T-cell (primary cell): ENCODE results near the gene RYR2. TPM values are rescaled to one million over a fixed set of nuclear protein-coding genes. Genes with fewer than 3 reads are reported as not detected.

Experiments
- ATAC-seq, 4 experiments: fragments of 200-7000 bp in 3 of 4; fragments of 150-1000 bp in 1 of 4; cut with Tn5 transposase; replicated peaks in 1 of 4; 1 replicate in 3 of 4; 2 replicates in 1 of 4; pipeline ENCODE4 v1.10.0; 2021; ENCODE audit warnings: moderate library complexity in 3 of 4, mild to moderate bottlenecking in 2 of 4, moderate number of reproducible peaks in 1 of 4
- CTCF ChIA-PET, 2 donors: fragments of 300-600 bp; sonication (Branson Sonifier 250); formaldehyde crosslinking; loops; one replicate each; lab custom pipeline; 2022; ENCODE audit warnings: antibody characterized with exemption in 2 of 2; lab: Charles Lee
- POLR2A ChIA-PET, 2 donors: fragments of 300-600 bp; sonication (Branson Sonifier 250); formaldehyde crosslinking; loops; one replicate each; lab custom pipeline; 2022; ENCODE audit warnings: antibody characterized with exemption in 2 of 2; lab: Charles Lee
- DNase-seq, 35 experiments: peaks; one replicate each; pipeline versions ENCODE4 v3.0.0 to v3.0.0-alpha.2; 2013 to 2023
- H3K27ac ChIP-seq: one replicate; pipeline ENCODE4 v1.5.1; 2013; ENCODE audit warnings: low read length
- H3K27me3 ChIP-seq, 2 experiments: replicated peaks in 1 of 2; 1 replicate in 1 of 2; 2 replicates in 1 of 2; pipeline versions ENCODE4 v1.6.1 to v1.7.0; 2013; ENCODE audit warnings: low read length in 1 of 2, mixed read lengths in 1 of 2; ENCODE audit not compliant: control insufficient read depth in 2 of 2, insufficient read depth in 2 of 2; ENCODE audit errors: extremely low read depth in 1 of 2
- H3K36me3 ChIP-seq, 2 donors: 1 replicate in 1 of 2; 2 replicates in 1 of 2; pipeline versions ENCODE4 v1.6.1 to v1.7.0; 2013; ENCODE audit warnings: low read length in 1 of 2; ENCODE audit not compliant: control insufficient read depth in 2 of 2, insufficient read depth in 1 of 2; ENCODE audit errors: extremely low read depth in 1 of 2
- H3K4me1 ChIP-seq, 2 experiments: 1 replicate in 1 of 2; 2 replicates in 1 of 2; pipeline versions ENCODE4 v1.6.1 to v1.7.0; 2013; ENCODE audit warnings: low read length in 2 of 2, mixed read lengths in 1 of 2; ENCODE audit not compliant: insufficient read depth in 2 of 2, control insufficient read depth in 1 of 2; ENCODE audit errors: extremely low read depth in 1 of 2
- H3K4me3 ChIP-seq, 2 donors: 1 replicate in 1 of 2; 2 replicates in 1 of 2; pipeline versions ENCODE4 v1.5.1 to v1.7.0; 2013; ENCODE audit warnings: mild to moderate bottlenecking in 2 of 2, low read length in 1 of 2, moderate library complexity in 1 of 2; ENCODE audit not compliant: control insufficient read depth in 1 of 2; ENCODE audit errors: extremely low read depth in 1 of 2
- H3K9me3 ChIP-seq: 2 replicates; pipeline ENCODE4 v1.7.0; 2013
- H3K27ac Mint-ChIP-seq, 2 donors: one replicate each; pipeline ENCODE4 v1.8.0; 2020 to 2021; ENCODE audit warnings: mild to moderate bottlenecking in 2 of 2, mixed read lengths in 2 of 2
- H3K27me3 Mint-ChIP-seq, 2 donors: one replicate each; pipeline ENCODE4 v1.8.0; 2021 to 2022; ENCODE audit warnings: mixed read lengths in 2 of 2
- H3K36me3 Mint-ChIP-seq: one replicate; pipeline ENCODE4 v1.8.0; 2021; ENCODE audit warnings: mixed read lengths
- H3K4me1 Mint-ChIP-seq, 3 donors: one replicate each; pipeline ENCODE4 v1.8.0; 2020 to 2022; ENCODE audit warnings: mixed read lengths in 3 of 3, mild to moderate bottlenecking in 1 of 3
- H3K4me3 Mint-ChIP-seq, 3 donors: one replicate each; pipeline ENCODE4 v1.8.0; 2020 to 2022; ENCODE audit warnings: mild to moderate bottlenecking in 3 of 3, mixed read lengths in 3 of 3, moderate library complexity in 3 of 3
- H3K9me3 Mint-ChIP-seq, 3 donors: one replicate each; pipeline ENCODE4 v1.8.0; 2020 to 2022; ENCODE audit warnings: mixed read lengths in 3 of 3
- WGBS: methylation state at CpG from one replicate; pipeline ENCODE4 v1.1.5; 2013; ENCODE audit warnings: missing lambda C conversion rate; ENCODE audit not compliant: insufficient coverage; 5-methylcytosine and 5-hydroxymethylcytosine counted together
- total RNA-seq, 35 experiments: library from RNA in 6 of 35; stranded (reverse) in 6 of 35; fragments of 120-200 nt in 1 of 35; gene quantifications; one replicate each; pipeline versions ENCODE4 v1.2.1 to v1.2.4 and lab custom pipeline; 2013 to 2026

RYR2 gene
- total RNA-seq, 5 donors from 2014 or later (not counting 1 experiment from before 2014, with no cell fraction given) = 0.07 to 0.33 (median 0.18) TPM; not detected in 1

GRCh38 chr1:237191403-237191802 is 149.4 kb downstream of the RYR2 start:
- Mint-ChIP-seq H3K4me3 (no peak overlapping the region), H3K27me3 (peaks cover 5 to 6% of the 10 kb centered on the region in 2 donors), H3K4me1 (no peaks in the 10 kb centered on the region), H3K9me3 (no peaks in the 10 kb centered on the region), H3K27ac (no peak overlapping the region), H3K36me3 (no peaks in the 10 kb centered on the region)
- no peak overlapping the region for H3K27ac ChIP-seq
- WGBS = 95% methylated on average over 7 of the region's 9 CpGs
- ATAC-seq (no peak), DNase-seq (no peak)
- H3K4me3 ChIP-seq = no peak overlapping the region
- ChIA-PET CTCF (no interaction called here), POLR2A (interaction anchor here in 1 of 2 donors (0.7 kb wide), 1 partner anchor 35 kb away, joined by 3 read pairs; no protein-coding TSS in a partner anchor)
- no peaks in the 10 kb centered on the region for H3K27me3 ChIP-seq
- no peaks in the 10 kb centered on the region for H3K9me3 ChIP-seq
- no peaks in the 10 kb centered on the region for H3K4me1 ChIP-seq
- no peaks in the 10 kb centered on the region for H3K36me3 ChIP-seq

GRCh38 chr1:237197470-237198425 is 155.8 kb downstream of the RYR2 start:
- H3K36me3 Mint-ChIP-seq = no peaks in the 10 kb centered on the region
- no peak overlapping the region for H3K27ac Mint-ChIP-seq
- Histone ChIP-seq H3K4me1 (no peaks in the 10 kb centered on the region), H3K27ac (no peak overlapping the region), H3K27me3 (no peaks in the 10 kb centered on the region), H3K9me3 (no peaks in the 10 kb centered on the region), H3K36me3 (no peaks in the 10 kb centered on the region), H3K4me3 (no peak overlapping the region)
- H3K9me3 Mint-ChIP-seq = no peaks in the 10 kb centered on the region
- no peak for DNase-seq
- ChIA-PET POLR2A (no interaction called here), CTCF (no interaction called here)
- 65% methylated on average over 3 of the region's 7 CpGs for WGBS
- no peaks in the 10 kb centered on the region for H3K4me1 Mint-ChIP-seq
- no peaks in the 10 kb centered on the region for H3K27me3 Mint-ChIP-seq
- ATAC-seq = no peak
- no peak overlapping the region for H3K4me3 Mint-ChIP-seq

DNA sequence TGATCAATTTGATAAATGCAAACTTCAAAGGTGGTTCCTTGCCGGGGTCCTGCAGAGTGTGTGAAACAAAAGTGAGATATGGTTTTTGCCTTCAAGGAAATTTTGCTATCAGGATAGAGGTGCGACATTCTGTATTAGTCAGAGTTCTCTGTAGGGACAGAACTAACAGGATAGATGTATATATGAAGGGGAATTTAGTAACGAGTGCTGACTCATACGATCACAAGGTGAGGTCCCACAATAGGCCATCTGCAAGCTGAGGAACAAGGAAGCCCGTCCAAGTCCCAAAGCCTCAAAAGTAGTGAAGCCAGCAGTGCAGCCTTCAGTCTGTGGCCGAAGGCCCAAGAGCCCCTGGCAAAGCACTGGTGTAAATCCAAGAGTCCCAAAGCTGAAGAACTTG is 157.0 kb downstream of the RYR2 start:
- Histone ChIP-seq H3K27ac (no peak overlapping the region), H3K9me3 (no peaks in the 10 kb centered on the region), H3K27me3 (no peaks in the 10 kb centered on the region), H3K4me1 (no peaks in the 10 kb centered on the region), H3K36me3 (no peaks in the 10 kb centered on the region), H3K4me3 (no peak overlapping the region)
- H3K27ac Mint-ChIP-seq = no peak overlapping the region
- no peak overlapping the region for H3K4me3 Mint-ChIP-seq
- H3K4me1 Mint-ChIP-seq = no peaks in the 10 kb centered on the region
- WGBS = 52% methylated on average over 5 of the region's 6 CpGs
- ATAC-seq (no peak), DNase-seq (no peak)
- peaks cover 0 to 4% of the 10 kb centered on the region in 2 donors for H3K27me3 Mint-ChIP-seq
- POLR2A ChIA-PET = no interaction called here
- H3K9me3 Mint-ChIP-seq = no peaks in the 10 kb centered on the region
- no peaks in the 10 kb centered on the region for H3K36me3 Mint-ChIP-seq
- CTCF ChIA-PET = no interaction called here

GRCh38 chr1:237201155-237201554 is 159.2 kb downstream of the RYR2 start:
- POLR2A ChIA-PET = no interaction called here
- WGBS = 76% methylated on average over 2 of the region's 4 CpGs

DNA sequence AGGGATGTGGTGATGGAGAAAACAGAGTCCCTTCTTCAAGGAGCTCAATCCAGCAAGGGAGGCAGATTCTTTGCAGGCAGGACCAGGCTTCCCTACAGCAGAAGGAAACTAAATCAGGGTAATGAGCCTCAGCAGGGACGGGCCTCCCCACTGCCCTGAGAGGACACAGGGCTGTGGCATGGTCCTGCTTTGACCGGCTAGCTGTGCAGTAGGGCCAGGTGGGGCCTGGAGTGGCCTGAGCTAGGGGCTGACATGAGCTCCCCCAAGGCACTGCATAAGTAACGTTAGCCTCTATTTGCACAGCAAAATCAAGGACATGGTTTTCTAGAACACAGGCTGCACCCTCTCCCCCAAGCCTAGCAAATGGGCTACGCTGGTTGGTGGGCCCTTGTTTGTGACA is 162.9 kb downstream of the RYR2 start:
- H3K27ac ChIP-seq = no peak overlapping the region
- no peaks in the 10 kb centered on the region for H3K4me1 ChIP-seq
- H3K27me3 Mint-ChIP-seq = peaks cover 3 to 9% of the 10 kb centered on the region in 2 donors
- ATAC-seq = no peak
- no peaks in the 10 kb centered on the region for H3K9me3 Mint-ChIP-seq
- CTCF ChIA-PET = no interaction called here
- no peak overlapping the region for H3K27ac Mint-ChIP-seq
- no peaks in the 10 kb centered on the region for H3K9me3 ChIP-seq
- H3K4me3 ChIP-seq = no peak overlapping the region
- no peak overlapping the region for H3K4me3 Mint-ChIP-seq
- 89% methylated on average over 3 of the region's 4 CpGs for WGBS
- no peaks in the 10 kb centered on the region for H3K4me1 Mint-ChIP-seq
- no peaks in the 10 kb centered on the region for H3K36me3 ChIP-seq
- H3K36me3 Mint-ChIP-seq = no peaks in the 10 kb centered on the region
- H3K27me3 ChIP-seq = peaks cover 0 to 3% of the 10 kb centered on the region in 2 experiments
- DNase-seq = no peak
- POLR2A ChIA-PET = no interaction called here

More at GRCh38 chr1:237201155-237201554, 159.2 kb downstream of the RYR2 start:
- no peak for ATAC-seq
- DNase-seq = no peak
- Histone ChIP-seq H3K4me1 (no peaks in the 10 kb centered on the region), H3K27me3 (peaks cover 0 to 3% of the 10 kb centered on the region in 2 experiments), H3K36me3 (no peaks in the 10 kb centered on the region), H3K9me3 (no peaks in the 10 kb centered on the region), H3K27ac (no peak overlapping the region), H3K4me3 (no peak overlapping the region)
- H3K4me3 Mint-ChIP-seq = no peak overlapping the region
- H3K27ac Mint-ChIP-seq = no peak overlapping the region
- CTCF ChIA-PET = no interaction called here
- no peaks in the 10 kb centered on the region for H3K4me1 Mint-ChIP-seq
- H3K27me3 Mint-ChIP-seq = peaks cover 3 to 9% of the 10 kb centered on the region in 2 donors
- H3K9me3 Mint-ChIP-seq = no peaks in the 10 kb centered on the region
- H3K36me3 Mint-ChIP-seq = no peaks in the 10 kb centered on the region

- DNase-seq (no peak), ATAC-seq (no peak)
- H3K4me1 Mint-ChIP-seq = no peaks in the 10 kb centered on the region
- POLR2A ChIA-PET = no interaction called here
- WGBS = 76% methylated on average over 14 of the region's 14 CpGs
- no peaks in the 10 kb centered on the region for H3K36me3 Mint-ChIP-seq
- H3K9me3 Mint-ChIP-seq = no peaks in the 10 kb centered on the region
- H3K36me3 ChIP-seq = no peaks in the 10 kb centered on the region
- no peak overlapping the region for H3K27ac ChIP-seq
- no peak overlapping the region for H3K27ac Mint-ChIP-seq
- no peaks in the 10 kb centered on the region for H3K4me1 ChIP-seq
- H3K9me3 ChIP-seq = no peaks in the 10 kb centered on the region
- no peak overlapping the region for H3K4me3 ChIP-seq
- H3K27me3 Mint-ChIP-seq = peaks cover 3 to 9% of the 10 kb centered on the region in 2 donors
- peaks cover 0 to 3% of the 10 kb centered on the region in 2 experiments for H3K27me3 ChIP-seq
- CTCF ChIA-PET = no interaction called here
- no peak overlapping the region for H3K4me3 Mint-ChIP-seq
Observed at GRCh38 chr1:237205400-237206064, 163.5 kb downstream of the RYR2 start.
